GM21737 (cell line): ENCODE measurements around the gene GRM8.
"Not testable (repeated sequence)": the region's sequence is repeated elsewhere in the genome, so short reads cannot be mapped to it uniquely, and the experiment has no call there.

Experiments used
- ATAC-seq: cut with Tn5 transposase; IDR thresholded peaks from one replicate; pipeline ENCODE4 v1.9.1; 2021; ENCODE audit warnings: mild to moderate bottlenecking, moderate library complexity; ENCODE audit not compliant: unreplicated experiment

Gene GRM8

GRCh38 chr7:126931581-126931980 lies 321.2 kb downstream of the GRM8 start:
- ATAC-seq = no peak

GRCh38 chr7:126930166-126930565 lies 322.6 kb downstream of the GRM8 start:
- ATAC-seq = no peak

GRCh38 chr7:126924477-126924876 lies 328.3 kb downstream of the GRM8 start:
- no peak for ATAC-seq

- not testable (repeated sequence) for ATAC-seq
Measured at GRCh38 chr7:126911627-126912026, 341.1 kb downstream of the GRM8 start.

- not testable (repeated sequence) for ATAC-seq
Measured at GRCh38 chr7:126908564-126908963, 344.2 kb downstream of the GRM8 start.

GRCh38 chr7:126907657-126908056 lies 345.1 kb downstream of the GRM8 start:
- not testable (repeated sequence) for ATAC-seq

GRCh38 chr7:126905255-126905654 lies 347.5 kb downstream of the GRM8 start:
- not testable (repeated sequence) for ATAC-seq

GRCh38 chr7:126901041-126901765 lies 351.5 kb downstream of the GRM8 start:
- ATAC-seq = not testable (repeated sequence)

GRCh38 chr7:126887980-126888379 lies 364.8 kb downstream of the GRM8 start:
- not testable (repeated sequence) for ATAC-seq

GRCh38 chr7:126887560-126887959 lies 365.2 kb downstream of the GRM8 start:
- not testable (repeated sequence) for ATAC-seq

- ATAC-seq = not testable (repeated sequence)
Measured at GRCh38 chr7:126882730-126883129, 370.0 kb downstream of the GRM8 start.

- ATAC-seq = not testable (repeated sequence)
Measured at GRCh38 chr7:126881908-126882307, 370.8 kb downstream of the GRM8 start.

- ATAC-seq = no peak
Measured at GRCh38 chr7:126881315-126881714, 371.4 kb downstream of the GRM8 start.

GRCh38 chr7:126876536-126876935 lies 376.2 kb downstream of the GRM8 start:
- ATAC-seq = not testable (repeated sequence)

GRCh38 chr7:126856691-126857291 lies 395.9 kb downstream of the GRM8 start:
- peak; percentile 62 for ATAC-seq

GRCh38 chr7:126845331-126845730 lies 407.4 kb downstream of the GRM8 start:
- ATAC-seq = no peak

- ATAC-seq = no peak
Measured at GRCh38 chr7:126843883-126844282, 408.9 kb downstream of the GRM8 start.

GRCh38 chr7:126843336-126843735 lies 409.4 kb downstream of the GRM8 start:
- no peak for ATAC-seq

GRCh38 chr7:126842451-126842850 lies 410.3 kb downstream of the GRM8 start:
- no peak for ATAC-seq

GRCh38 chr7:126840869-126841268 lies 411.9 kb downstream of the GRM8 start:
- ATAC-seq = no peak

GRCh38 chr7:126839624-126840023 lies 413.1 kb downstream of the GRM8 start:
- no peak for ATAC-seq

GRCh38 chr7:126838194-126838593 lies 414.5 kb downstream of the GRM8 start:
- no peak for ATAC-seq
